Measurements from ENCODE around the gene CRISPLD2.

CRISPLD2 gene

GRCh38 chr16:84947996-84948850, 128.4 kb downstream of the CRISPLD2 start:
- in situ Hi-C loops (cut with HindIII; ENCODE audit: low sequenced_read_pairs), result loop anchor here (25.0 kb wide), 1 partner anchor 186 kb away; no protein-coding TSS in a partner anchor

- in situ Hi-C loops (cut with HindIII; ENCODE audit: low sequenced_read_pairs), result loop anchor here (25.0 kb wide), 1 partner anchor 187 kb away; no protein-coding TSS in a partner anchor
Measured at GRCh38 chr16:84948851-84949610, 129.2 kb downstream of the CRISPLD2 start.

- in situ Hi-C loops (cut with HindIII; ENCODE audit: low sequenced_read_pairs), result loop anchor here (25.0 kb wide), 1 partner anchor 188 kb away; no protein-coding TSS in a partner anchor
Measured at GRCh38 chr16:84949772-84950436, 130.1 kb downstream of the CRISPLD2 start.

GRCh38 chr16:84950906-84951305, 131.1 kb downstream of the CRISPLD2 start:
- in situ Hi-C loops (cut with HindIII; ENCODE audit: low sequenced_read_pairs), result no loop called here

- in situ Hi-C loops (cut with HindIII; ENCODE audit: low sequenced_read_pairs), result no loop called here
Measured at GRCh38 chr16:84952335-84953189, 132.8 kb downstream of the CRISPLD2 start.

- in situ Hi-C loops (cut with HindIII; ENCODE audit: low sequenced_read_pairs), result no loop called here
Measured at GRCh38 chr16:84953190-84953746, 133.5 kb downstream of the CRISPLD2 start.

- in situ Hi-C loops (cut with HindIII; ENCODE audit: low sequenced_read_pairs), result no loop called here
Measured at GRCh38 chr16:84955427-84955826, 135.6 kb downstream of the CRISPLD2 start.

GRCh38 chr16:84957192-84957591, 137.4 kb downstream of the CRISPLD2 start:
- in situ Hi-C loops (cut with HindIII; ENCODE audit: low sequenced_read_pairs), result no loop called here

GRCh38 chr16:84957792-84958191, 138.0 kb downstream of the CRISPLD2 start:
- in situ Hi-C loops (cut with HindIII; ENCODE audit: low sequenced_read_pairs), result no loop called here
